Measurements from ENCODE around the gene SLC41A3.
A peak's percentile ranks its signal among the peaks of the same experiment; 100 is the strongest.
"Not testable (repeated sequence)": the region's sequence is repeated elsewhere in the genome, so short reads cannot be mapped to it uniquely, and the experiment has no call there.

SLC41A3 gene

DNA sequence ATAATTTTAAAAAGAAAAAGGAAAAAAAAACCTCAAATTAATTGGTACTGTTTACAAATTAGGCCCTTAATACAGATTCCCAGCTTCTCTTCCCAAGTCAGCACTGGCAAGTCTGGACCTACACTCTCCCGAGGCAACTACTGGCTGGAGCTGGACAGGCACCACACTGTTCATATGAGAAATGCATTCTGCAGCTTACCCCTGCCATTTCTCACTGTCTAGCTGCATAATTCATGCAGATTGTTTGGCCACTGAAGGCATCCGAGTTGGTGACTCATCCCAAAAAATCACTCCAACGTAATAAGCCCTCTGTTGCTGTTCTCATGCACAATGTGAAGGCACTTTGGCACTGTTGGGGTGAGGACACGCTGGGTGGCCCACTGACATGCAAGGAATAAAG lies 69.7 kb downstream of the SLC41A3 start:
- no peak overlapping the region for H3K27ac ChIP-seq
- DNase-seq (ENCODE audit: low read depth, low spot score), result no peak

DNA sequence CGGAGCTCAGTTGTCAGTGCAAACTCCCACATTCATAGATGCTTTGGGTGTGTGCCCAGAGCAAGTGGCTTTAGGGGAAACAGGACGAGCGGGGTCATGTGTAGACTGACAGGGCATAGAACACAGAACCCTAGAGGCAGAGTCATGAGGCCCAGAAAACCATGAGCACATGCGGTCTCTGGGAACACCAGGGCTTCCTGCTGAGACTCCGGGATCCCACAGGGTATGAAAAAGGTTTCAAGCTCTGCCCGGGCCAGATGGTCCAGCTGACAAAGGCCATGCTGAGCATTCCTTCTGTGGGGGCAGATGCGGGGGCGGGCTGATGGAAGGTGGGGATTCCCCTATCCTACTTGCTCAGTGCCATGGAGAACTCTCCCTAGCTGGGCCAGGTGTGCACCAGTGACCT lies 70.2 kb downstream of the SLC41A3 start:
- DNase-seq (ENCODE audit: low read depth, low spot score), result no peak
- H3K27ac ChIP-seq, result no peak overlapping the region

DNA sequence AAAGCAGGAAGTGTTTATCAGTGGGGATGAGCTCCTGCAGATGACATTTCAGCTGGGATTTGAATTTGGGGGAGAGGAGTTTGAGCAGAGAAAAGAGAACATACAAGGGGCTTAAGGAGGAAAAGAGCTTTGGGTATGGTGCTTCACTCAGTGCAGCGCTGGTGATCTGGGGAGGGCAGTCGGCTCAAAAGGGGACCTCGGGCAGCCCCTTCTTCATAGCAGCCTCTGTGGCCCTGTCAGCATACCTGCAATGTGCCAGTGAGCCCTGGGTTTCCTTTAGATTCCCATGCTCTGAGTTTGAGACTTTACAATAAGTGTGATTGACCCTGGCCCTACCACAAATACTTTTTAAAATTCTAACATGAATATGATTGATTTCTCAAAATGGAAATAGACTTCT lies 74.7 kb downstream of the SLC41A3 start:
- no peak for DNase-seq (ENCODE audit: low read depth, low spot score)
- no peak overlapping the region for H3K27ac ChIP-seq

DNA sequence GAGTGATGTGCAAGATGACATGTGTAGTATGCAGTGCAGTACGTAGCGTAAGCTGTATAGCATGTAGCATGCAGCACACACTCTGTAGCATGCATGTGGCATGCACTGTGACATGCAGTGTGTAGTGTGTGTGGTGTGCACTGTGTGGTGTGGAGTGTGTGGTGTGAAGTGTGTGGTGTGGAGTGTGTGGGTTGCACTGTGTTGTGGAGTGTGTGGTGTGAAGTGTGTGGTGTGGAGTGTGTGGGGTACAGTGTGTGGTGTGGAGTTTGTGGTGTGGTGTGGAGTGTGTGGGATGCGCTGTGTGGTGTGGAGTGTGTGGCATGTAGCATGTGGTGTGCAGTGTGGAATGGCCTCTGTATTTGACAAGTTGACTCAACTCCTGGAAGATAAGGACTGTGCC lies 75.7 kb downstream of the SLC41A3 start:
- DNase-seq (ENCODE audit: low read depth, low spot score), result no peak
- H3K27ac ChIP-seq, result no peak overlapping the region

DNA sequence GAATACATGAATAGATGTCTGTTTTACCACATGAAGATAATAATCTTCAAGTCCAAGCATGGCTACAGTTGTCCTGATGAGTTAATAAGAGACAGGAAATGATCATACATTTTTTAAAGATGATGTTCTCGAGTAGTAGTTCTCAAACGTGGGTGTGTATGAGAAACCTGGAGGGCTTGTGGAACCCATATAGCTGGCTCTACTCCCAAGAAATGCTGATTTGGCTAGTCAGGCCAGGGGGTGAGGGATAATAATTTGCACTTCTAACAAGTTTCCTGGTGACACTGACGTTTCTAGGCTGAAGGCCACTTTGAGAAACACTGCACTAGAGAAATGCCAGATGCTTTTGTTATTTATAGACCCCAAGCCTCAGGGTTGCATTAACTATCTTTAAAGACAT lies 78.0 kb downstream of the SLC41A3 start:
- peak; percentile 22 for DNase-seq (ENCODE audit: low read depth, low spot score)
- peak overlapping the region; percentile 73 for H3K27ac ChIP-seq

DNA sequence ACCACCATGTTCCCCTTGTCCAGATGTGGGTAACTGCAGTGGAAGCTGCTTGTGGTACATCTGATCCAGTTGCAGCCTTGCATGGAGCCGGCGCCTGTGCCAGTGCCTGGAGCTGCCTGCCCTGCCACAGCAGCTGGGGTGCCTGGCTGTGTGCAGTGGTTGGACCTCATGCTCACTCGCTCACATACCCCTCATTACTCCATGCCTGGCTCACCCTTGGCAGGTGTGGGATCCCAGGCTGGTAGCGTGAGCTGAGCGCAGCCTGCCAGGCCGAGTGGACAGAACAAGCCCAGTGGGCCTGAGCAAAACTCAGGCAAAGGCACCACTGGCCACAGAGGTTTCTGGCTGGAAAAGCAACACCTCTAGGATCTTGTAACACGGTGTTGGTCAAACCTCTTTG lies 79.2 kb downstream of the SLC41A3 start:
- H3K27ac ChIP-seq, result no peak overlapping the region
- no peak for DNase-seq (ENCODE audit: low read depth, low spot score)

DNA sequence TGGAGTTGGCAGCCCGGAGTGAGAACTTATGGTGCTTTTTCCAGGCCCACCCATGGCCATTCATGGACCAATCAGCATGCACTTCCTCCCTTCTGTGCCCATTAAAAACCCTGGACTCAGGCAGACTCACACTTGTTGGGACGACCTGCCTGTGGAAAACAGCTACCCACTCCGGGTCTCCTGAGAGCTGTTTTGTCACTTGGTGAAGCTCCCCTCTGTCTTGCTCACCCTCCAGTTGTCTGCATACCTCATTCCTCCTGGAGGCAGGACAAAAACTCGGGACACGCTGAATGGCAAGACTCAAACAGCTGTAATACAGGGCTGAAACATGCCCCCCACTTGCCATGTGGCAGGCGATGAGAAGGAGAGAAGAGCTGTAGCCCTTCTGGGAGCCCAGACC lies 79.7 kb downstream of the SLC41A3 start:
- DNase-seq (ENCODE audit: low read depth, low spot score), result no peak
- no peak overlapping the region for H3K27ac ChIP-seq

DNA sequence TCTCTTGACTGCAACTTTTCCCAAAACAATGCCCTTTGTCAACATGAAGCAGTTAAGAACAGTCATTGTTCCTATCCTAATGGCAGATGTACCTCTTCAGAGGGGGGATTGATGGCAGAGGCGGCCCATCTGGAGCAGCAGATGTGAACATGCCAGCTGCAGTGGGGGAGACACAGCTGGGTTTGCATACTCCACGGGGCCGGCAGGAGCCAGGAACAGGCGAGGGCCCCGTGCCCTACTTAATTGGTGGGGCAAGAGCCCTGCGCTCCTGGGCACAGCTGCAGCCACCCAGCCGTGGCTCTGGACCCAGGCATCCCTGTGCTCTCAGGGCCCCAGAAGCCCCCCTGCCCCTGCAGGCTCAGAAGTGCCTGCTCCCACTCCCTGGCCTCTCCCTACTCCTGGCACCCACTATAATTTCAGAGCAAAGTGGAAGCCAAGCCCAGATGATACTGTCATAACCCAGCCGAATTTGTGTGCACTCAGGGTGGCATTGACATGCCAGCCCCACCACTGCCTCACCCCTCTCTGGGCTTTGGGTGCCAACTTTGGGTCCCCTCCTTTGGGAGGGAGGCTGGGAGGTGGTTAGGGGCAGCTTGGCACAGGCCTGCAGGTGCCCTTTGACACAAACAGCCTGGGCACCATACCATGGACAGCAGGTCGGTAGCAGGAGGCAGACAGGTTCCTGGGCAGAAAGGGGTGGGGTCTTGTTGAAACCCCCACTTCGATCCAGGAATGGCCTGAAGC lies 80.3 kb downstream of the SLC41A3 start:
- no peak for DNase-seq (ENCODE audit: low read depth, low spot score)

DNA sequence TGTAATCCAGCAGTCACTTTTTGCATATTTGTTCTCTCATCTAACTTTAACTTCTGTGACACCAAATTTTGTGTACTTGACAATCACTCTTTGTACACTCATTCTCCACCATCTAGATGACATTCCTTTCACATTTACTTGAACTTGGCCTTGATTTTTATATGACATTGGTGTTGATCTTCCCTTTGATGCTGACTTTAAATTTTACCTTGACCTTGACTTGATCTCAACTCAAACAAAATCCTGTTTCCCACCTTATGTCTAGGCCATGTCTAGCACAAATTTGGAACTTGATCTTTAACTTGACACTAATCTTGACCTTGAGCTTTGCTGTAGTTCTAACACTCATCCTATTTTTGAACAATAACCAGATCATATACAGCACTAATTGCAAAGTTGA lies 81.7 kb downstream of the SLC41A3 start:
- no peak for DNase-seq (ENCODE audit: low read depth, low spot score)
- no peak overlapping the region for H3K27ac ChIP-seq

More for the DNA sequence above, 80.3 kb downstream of the SLC41A3 start:
- H3K27ac ChIP-seq, result no peak overlapping the region

DNA sequence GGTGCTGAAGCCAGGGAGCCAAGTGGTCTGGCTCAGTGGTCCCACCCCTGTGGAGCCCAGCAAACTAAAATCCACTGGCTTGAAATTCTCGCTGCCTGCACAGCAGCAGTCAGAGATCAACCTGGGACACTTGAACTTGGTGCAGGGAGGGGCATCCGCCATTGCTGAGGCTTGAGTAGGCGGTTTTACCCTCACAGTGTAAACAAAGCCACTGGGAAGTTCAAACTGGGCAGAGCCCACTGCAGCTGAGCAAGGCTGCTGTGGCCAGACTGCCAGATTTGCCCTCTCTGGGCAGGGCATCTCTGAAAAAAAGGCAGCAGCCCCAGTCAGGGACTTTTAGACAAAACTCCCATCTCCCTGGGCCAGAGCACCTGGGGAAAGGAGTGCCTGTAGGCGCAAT lies 87.2 kb downstream of the SLC41A3 start:
- not testable (repeated sequence) for DNase-seq (ENCODE audit: low read depth, low spot score); H3K27ac ChIP-seq

DNA sequence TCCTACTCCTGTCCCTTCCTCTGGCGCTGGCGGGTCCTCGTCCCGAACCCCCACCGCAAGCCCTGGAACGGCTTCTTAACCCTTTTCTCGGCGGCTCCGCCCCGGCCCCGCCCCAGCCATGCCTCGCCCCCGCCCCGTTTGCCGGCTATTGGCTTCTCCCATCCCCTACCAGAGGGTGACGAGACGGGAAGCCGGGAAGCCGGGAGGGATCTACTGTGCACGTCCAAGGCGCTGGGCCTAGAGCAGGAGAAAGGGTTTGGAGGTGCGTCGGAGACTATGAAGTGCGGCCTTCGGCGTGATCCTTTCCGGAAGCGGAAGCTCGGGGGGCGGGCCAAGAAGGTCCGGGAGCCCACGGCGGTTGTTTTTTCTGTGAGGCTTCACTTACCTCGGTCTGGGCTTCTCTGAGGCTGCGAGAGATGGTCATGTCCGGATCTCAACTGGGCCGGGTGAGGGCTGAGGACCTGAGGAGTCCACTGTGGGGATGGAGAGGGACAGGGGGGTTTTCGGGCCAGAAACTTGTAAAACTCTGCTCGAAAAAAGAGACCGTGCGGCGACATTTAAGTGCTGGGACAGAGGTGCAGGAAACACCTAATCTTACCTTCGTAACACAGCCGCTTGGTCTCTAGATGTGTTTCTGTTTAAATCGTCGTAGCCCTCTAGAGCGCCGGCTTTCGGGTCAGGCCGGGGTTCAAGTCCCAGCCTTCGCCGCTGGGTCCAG lies 93.5 kb downstream of the SLC41A3 start:
- peak; percentile 36 for DNase-seq (ENCODE audit: low read depth, low spot score)
- H3K27ac ChIP-seq, result peak overlapping the region; percentile 35

DNA sequence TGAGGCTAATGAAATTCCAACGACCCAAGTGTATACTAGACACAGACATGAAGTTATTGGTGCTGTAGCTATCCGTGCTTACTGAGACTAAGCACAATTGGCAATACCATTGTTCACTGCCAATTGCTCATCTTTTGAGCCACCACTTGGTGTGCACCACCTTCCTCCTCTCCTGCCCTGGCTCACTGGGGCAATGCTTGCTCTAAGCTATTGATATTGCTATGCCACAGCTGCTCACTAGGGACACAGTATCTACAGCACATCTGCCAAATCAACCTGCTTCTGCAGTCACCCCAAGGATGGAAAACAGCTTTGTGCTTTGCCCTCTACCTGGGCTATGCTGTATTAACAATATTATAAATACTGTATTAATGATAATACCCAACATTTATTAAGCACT lies 99.0 kb downstream of the SLC41A3 start:
- H3K27ac ChIP-seq; DNase-seq (ENCODE audit: low read depth, low spot score): not testable (repeated sequence)

DNA sequence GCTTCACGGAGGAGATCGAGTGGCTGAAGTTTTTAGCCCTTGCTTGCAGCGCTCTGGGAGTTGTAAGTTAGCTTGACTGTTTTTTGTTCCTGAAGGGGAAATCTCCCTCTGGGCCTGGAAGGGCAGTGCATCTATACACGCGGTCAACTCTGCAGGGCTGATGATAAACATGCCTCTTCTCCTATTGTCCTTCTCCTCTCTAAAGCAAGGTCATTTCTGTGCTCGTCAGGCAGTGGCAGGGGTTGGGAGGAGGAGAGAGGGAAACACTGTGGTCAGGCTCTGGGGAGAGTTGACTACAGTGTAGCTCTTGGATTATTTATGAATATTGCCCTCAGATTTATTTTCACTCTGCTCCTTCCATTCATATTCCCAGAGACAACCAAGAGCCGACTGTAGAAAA lies 106.8 kb downstream of the SLC41A3 start:
- H3K27ac ChIP-seq; DNase-seq (ENCODE audit: low read depth, low spot score): not testable (repeated sequence)

DNA sequence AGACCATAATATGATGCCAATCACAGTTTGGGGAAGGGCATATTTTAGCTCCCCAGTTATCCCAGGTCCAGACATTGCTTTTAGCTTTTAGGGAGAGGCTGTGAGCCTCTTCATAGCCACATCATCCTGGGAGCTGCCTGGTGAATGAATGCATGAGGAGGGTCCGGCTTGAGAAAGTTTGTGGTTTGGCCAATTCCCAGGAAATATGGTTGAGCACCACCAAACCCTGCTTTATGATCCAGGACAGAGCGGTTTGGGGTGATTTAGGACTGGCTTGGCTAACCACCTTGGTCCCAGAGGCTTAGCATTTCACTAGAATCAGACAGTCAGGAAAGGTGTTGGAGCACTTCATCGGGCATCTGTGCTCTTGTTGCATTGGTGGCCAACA lies 107.9 kb downstream of the SLC41A3 start:
- H3K27ac ChIP-seq; DNase-seq (ENCODE audit: low read depth, low spot score): not testable (repeated sequence)

DNA sequence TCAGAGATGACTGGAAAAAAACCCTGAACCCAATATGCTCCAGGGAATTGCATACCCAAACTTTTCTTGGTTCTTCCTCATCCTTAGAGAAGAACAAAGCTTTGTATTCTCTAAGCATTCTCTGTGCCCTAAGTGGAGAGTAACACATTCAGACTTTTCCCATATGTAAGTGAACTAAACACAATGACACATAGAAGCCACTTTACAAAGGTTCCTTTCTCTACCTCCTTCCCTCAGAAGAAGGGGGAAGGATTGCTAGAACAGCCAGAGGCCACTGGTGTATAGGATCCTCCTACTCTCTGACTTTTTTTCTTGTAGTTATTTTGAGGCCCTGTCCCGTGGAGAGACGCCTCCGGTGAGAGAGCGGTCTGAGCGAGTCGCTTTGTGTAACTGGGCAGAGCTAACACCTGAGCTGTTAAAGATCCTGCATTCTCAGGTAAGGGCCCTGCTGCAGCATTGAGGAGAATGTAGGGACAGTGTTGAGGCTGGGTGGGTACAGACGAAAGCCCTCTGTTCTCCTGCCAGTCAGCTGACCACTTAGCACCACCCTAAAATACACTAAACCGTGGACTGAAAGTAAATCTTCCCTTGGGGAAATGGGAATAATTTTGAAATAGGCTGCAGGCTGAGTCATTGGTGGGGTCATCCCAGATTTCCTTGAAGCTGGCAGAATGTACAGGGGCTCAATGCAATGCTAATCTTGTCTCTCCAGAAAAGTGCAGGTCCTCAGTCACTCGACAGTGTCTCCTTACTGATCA lies 108.5 kb downstream of the SLC41A3 start:
- not testable (repeated sequence) for H3K27ac ChIP-seq; DNase-seq (ENCODE audit: low read depth, low spot score)

DNA sequence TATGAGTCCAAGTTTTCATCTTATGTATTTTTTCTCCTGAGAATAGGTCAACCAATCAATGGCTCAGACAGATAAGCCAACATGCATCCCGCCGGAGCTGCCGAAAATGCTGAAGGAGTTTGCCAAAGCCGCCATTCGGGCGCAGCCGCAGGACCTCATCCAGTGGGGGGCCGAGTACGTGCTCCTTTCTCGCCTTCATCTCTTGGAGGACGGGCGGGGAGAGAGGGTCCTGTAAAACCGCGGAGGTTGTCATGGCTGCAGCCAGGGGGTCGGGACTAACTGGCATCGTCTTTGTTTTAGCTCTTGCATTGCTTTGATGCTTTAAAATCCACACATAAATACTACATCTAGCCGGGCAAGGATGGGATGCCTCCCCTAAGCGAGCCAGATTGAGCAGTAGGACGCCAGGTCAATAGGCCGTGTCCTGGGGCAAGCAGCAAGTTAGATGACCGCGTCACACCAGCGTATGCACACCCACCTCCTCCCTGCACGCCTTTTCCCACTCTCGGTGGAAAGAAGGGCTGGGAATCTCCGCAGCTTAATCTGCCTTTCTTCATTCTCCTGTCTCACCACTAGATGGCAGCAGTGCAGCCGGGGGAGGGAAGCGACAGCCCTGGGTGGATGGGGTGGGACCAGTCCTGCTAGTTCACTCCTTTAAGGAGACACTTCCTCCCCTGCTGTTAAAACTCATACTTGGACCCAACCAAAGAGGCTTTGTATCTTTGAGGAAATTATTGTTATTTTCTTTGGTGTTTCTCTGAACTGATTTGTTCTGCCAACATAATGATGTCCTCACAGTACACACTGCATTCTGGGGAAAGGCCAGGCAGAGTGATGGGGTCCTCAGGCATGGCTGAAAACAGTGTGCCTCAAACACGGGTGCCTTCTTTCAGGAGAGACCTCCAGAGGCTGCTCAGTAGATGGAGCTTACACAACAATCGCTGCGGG lies 111.7 kb downstream of the SLC41A3 start:
- H3K27ac ChIP-seq; DNase-seq (ENCODE audit: low read depth, low spot score): not testable (repeated sequence)

DNA sequence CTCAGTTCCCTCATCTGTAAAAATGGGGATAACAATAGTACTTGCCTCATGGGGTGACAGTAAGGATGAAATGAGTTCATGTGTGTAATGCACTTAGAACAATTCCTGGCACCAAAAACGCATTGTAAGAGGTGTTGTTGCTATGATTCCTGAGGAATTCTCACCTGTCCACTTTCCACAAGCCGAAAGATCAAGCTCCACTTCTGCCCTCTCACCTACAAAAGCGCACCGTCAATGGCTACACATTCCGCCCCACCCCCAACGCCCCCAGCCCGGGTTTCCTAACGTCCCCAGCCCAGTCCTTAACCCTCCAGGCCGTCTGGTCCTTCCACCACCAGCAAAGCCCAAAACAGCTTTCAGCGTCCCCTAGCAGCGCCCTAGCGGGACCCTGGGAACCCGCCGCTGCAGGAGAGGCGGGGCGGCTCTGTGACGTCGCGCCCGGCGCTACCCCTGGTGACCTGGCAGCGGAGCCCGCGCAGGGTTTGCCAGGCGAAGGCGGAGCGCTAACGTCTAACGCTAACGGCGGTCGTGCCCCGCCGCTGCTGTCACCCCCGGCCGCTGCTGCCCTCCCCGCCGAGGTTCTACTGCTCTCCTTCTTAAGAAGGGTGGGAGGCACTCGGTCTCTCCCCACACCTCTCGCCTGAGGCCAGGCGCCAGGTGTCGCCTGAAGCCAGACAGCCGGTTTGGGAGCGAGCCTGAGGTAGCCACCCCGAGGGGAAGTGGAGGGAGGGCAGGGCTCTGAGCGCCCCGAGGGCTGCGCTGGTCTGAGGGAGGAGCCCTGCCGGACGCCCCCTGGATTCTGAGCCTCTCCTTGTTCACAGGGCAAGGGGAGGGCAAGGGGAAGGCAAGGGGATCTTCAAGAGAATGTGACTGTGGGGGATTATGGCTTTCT lies 115.0 kb downstream of the SLC41A3 start, which contains the start of gene ROPN1B:
TSS of gene ROPN1B (plus strand) at position 478 of the 892 bp plus-strand sequence. CDS start 2,877 bp downstream, outside the sequence.
- H3K27ac ChIP-seq; DNase-seq (ENCODE audit: low read depth, low spot score): not testable (repeated sequence)

DNA sequence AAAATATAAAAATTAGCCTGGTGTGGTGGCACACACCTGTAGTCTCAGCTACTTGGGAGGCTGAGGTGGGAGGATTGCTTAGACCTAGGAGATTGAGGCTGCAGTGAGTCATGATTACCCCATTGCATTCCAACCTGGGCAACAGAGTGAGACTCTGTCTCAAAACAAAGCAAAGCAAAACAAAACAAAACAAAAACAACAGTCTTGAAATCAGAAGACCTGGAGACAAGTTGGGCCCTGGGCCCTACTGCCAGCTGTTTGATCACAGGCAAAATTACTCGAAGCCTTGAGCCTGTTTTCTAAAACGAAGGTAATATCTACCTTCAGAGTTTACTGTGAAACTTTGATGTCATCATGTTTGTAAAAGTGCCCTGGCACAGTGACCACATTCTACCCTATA lies 115.8 kb downstream of the SLC41A3 start:
- H3K27ac ChIP-seq; DNase-seq (ENCODE audit: low read depth, low spot score): not testable (repeated sequence)

DNA sequence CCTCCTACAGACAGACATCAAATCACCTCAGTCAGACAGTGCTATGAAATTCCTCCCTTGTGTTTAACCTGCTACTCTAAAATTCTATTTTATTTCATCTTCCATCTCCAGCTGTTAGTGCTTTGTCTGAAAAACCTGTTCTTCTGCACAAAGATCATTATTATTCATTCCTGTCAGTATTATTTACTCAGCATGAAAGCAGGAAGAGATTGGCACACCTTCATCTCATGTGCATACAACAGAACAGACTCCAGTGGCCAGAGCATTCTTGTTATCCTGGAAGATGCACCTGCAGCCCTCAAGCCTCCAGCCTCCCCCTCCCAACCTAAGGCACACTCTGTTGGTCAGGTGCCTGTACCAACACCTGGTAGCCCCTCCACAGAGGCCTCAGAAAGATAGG lies 116.8 kb downstream of the SLC41A3 start:
- DNase-seq (ENCODE audit: low read depth, low spot score), result no peak
- no peak overlapping the region for H3K27ac ChIP-seq

Measured in epithelial cell of prostate (primary cell).